Measurements from ENCODE around the gene ARHGDIG.

Gene ARHGDIG

GRCh38 chr16:306911-307370, 26.6 kb downstream of the ARHGDIG start:
- H3K9ac ChIP-seq (ENCODE audit: low read depth, low read length): no peak overlapping the region

DNA sequence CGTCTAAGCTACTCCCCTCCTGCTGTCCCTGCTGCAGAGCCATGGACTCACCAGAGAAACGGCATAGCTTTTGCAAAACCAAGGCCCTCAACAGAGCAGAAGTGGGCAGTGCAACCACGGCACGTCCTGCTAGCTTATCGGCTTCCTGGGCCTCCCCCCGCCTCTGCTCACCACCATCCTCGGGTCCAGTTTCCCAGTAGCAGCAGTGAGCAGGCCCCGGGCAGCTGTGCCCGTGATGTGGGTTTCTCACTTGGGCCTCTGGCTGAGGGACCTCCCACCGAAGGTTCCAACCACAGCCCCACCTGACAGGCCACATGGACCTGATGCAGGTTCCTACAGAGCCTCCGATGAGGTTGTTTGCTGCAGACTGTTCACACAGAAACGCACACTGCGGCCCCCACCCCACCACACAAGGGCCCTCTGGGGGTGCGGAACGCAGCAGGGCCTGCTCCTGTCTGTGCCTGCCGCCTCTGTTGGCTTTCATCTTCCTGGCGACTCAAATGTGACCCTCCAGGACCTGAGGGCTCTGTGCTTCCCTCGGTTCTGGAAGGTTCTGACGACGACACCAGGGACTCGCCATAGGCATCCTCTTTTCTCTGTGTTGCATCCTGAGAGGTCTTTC, 27.4 kb downstream of the ARHGDIG start:
- H3K27ac ChIP-seq (ENCODE audit: low read depth, low read length): no peak overlapping the region
- H3K36me3 ChIP-seq (ENCODE audit: control insufficient read depth, insufficient read depth, low read length): peaks cover 64% of the 10 kb centered on the region
- no peaks in the 10 kb centered on the region for H3K9me3 ChIP-seq (ENCODE audit: control insufficient read depth, insufficient read depth, low read length)
- H3K27me3 ChIP-seq (ENCODE audit: control insufficient read depth, insufficient read depth, low read length): no peaks in the 10 kb centered on the region
- H3K4me3 ChIP-seq (ENCODE audit: low read depth, low read length): no peak overlapping the region
- H3K9ac ChIP-seq (ENCODE audit: low read depth, low read length): no peak overlapping the region
- no peaks in the 10 kb centered on the region for H3K4me1 ChIP-seq (ENCODE audit: control insufficient read depth, insufficient read depth, low read length)

More at GRCh38 chr16:306911-307370, 26.6 kb downstream of the ARHGDIG start:
- no peaks in the 10 kb centered on the region for H3K9me3 ChIP-seq (ENCODE audit: control insufficient read depth, insufficient read depth, low read length)
- H3K4me1 ChIP-seq (ENCODE audit: control insufficient read depth, insufficient read depth, low read length): no peaks in the 10 kb centered on the region
- no peaks in the 10 kb centered on the region for H3K27me3 ChIP-seq (ENCODE audit: control insufficient read depth, insufficient read depth, low read length)
- H3K4me3 ChIP-seq (ENCODE audit: low read depth, low read length): no peak overlapping the region
- H3K27ac ChIP-seq (ENCODE audit: low read depth, low read length): no peak overlapping the region
- peaks cover 64% of the 10 kb centered on the region for H3K36me3 ChIP-seq (ENCODE audit: control insufficient read depth, insufficient read depth, low read length)

- Histone ChIP-seq H3K9ac (ENCODE audit: low read depth, low read length) (no peak overlapping the region), H3K36me3 (ENCODE audit: control insufficient read depth, insufficient read depth, low read length) (peaks cover 67% of the 10 kb centered on the region), H3K4me3 (ENCODE audit: low read depth, low read length) (no peak overlapping the region), H3K27ac (ENCODE audit: low read depth, low read length) (no peak overlapping the region), H3K4me1 (ENCODE audit: control insufficient read depth, insufficient read depth, low read length) (no peaks in the 10 kb centered on the region), H3K9me3 (ENCODE audit: control insufficient read depth, insufficient read depth, low read length) (no peaks in the 10 kb centered on the region), H3K27me3 (ENCODE audit: control insufficient read depth, insufficient read depth, low read length) (no peaks in the 10 kb centered on the region)
Observed at GRCh38 chr16:309476-309875, 29.1 kb downstream of the ARHGDIG start.

DNA sequence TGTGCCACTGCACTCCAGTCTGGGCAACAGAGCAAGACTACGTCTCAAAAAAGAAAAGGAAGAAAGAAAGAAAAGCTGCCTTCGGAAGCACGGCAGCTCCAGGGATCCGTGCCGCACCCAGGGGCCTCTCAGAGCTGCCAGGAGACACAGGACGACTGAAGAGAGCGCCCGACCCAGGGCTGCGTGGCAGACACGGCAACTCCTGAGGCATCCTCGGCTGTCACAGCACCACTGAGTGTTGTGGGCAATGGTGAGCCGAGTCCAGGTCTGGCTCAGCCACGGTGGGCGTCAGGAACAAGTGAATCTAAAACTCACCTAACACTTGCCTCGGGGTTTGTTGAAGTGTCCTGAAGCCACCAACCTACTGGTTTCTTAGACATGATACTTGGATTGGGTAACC, 31.3 kb downstream of the ARHGDIG start:
- Histone ChIP-seq H3K4me1 (ENCODE audit: control insufficient read depth, insufficient read depth, low read length) (no peaks in the 10 kb centered on the region), H3K36me3 (ENCODE audit: control insufficient read depth, insufficient read depth, low read length) (peaks cover 62% of the 10 kb centered on the region), H3K4me3 (ENCODE audit: low read depth, low read length) (no peak overlapping the region), H3K9me3 (ENCODE audit: control insufficient read depth, insufficient read depth, low read length) (no peaks in the 10 kb centered on the region), H3K9ac (ENCODE audit: low read depth, low read length) (no peak overlapping the region), H3K27ac (ENCODE audit: low read depth, low read length) (no peak overlapping the region), H3K27me3 (ENCODE audit: control insufficient read depth, insufficient read depth, low read length) (no peaks in the 10 kb centered on the region)

DNA sequence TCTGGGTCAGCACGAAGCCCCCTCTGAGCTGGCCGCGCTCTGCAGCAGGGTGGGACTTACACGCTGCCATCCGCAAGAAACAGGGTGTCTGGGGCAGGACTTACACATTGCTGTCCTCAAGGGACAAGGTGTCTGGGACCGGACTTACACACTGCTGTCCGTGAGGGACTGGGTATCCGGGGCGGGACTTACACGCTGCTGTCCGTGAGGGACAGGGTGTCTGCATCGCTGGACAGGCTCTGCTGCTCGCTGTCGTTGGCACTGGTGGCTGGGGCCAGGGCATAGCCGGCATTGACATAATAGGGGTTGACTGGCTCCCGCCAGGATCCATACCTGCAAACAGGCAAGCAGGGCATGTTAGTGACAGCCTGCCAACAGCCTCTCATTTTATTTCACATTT, 34.0 kb downstream of the ARHGDIG start:
- H3K27ac ChIP-seq (ENCODE audit: low read depth, low read length): no peak overlapping the region
- no peak overlapping the region for H3K4me3 ChIP-seq (ENCODE audit: low read depth, low read length)
- no peaks in the 10 kb centered on the region for H3K27me3 ChIP-seq (ENCODE audit: control insufficient read depth, insufficient read depth, low read length)
- H3K4me1 ChIP-seq (ENCODE audit: control insufficient read depth, insufficient read depth, low read length): peaks cover 9% of the 10 kb centered on the region; the same call in 1 of the 2 replicates
- no peak overlapping the region for H3K9ac ChIP-seq (ENCODE audit: low read depth, low read length)
- no peaks in the 10 kb centered on the region for H3K9me3 ChIP-seq (ENCODE audit: control insufficient read depth, insufficient read depth, low read length)
- peaks cover 38% of the 10 kb centered on the region for H3K36me3 ChIP-seq (ENCODE audit: control insufficient read depth, insufficient read depth, low read length)

DNA sequence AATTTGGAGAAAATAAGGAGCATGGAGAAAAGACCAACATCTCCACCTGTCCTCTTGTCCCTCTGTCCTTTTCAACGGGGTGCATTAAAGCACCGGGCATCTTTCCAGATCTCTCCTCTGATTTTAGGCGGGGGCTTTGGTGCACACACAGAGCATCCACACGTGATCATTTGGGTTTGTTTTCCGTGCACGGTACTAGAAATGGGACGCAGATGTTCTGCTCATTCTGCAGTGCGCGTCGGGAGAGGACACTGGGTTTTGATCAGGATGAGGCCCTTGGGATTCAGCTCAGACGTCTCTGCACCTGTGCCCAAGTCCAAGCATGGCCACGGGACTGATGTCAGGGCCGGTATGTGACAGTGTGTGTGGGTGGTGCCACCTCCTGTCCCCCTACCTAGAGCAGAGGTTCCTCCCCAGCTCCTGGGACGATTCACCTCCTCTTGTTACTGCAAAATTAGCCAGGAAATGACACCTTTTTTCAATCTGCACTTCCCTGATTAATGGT, 34.5 kb downstream of the ARHGDIG start:
- no peaks in the 10 kb centered on the region for H3K9me3 ChIP-seq (ENCODE audit: control insufficient read depth, insufficient read depth, low read length)
- peaks cover 33% of the 10 kb centered on the region for H3K36me3 ChIP-seq (ENCODE audit: control insufficient read depth, insufficient read depth, low read length)
- H3K27me3 ChIP-seq (ENCODE audit: control insufficient read depth, insufficient read depth, low read length): no peaks in the 10 kb centered on the region
- H3K9ac ChIP-seq (ENCODE audit: low read depth, low read length): no peak overlapping the region
- H3K4me3 ChIP-seq (ENCODE audit: low read depth, low read length): no peak overlapping the region
- no peak overlapping the region for H3K27ac ChIP-seq (ENCODE audit: low read depth, low read length)
- H3K4me1 ChIP-seq (ENCODE audit: control insufficient read depth, insufficient read depth, low read length): peaks cover 10% of the 10 kb centered on the region; the same call in 1 of the 2 replicates

DNA sequence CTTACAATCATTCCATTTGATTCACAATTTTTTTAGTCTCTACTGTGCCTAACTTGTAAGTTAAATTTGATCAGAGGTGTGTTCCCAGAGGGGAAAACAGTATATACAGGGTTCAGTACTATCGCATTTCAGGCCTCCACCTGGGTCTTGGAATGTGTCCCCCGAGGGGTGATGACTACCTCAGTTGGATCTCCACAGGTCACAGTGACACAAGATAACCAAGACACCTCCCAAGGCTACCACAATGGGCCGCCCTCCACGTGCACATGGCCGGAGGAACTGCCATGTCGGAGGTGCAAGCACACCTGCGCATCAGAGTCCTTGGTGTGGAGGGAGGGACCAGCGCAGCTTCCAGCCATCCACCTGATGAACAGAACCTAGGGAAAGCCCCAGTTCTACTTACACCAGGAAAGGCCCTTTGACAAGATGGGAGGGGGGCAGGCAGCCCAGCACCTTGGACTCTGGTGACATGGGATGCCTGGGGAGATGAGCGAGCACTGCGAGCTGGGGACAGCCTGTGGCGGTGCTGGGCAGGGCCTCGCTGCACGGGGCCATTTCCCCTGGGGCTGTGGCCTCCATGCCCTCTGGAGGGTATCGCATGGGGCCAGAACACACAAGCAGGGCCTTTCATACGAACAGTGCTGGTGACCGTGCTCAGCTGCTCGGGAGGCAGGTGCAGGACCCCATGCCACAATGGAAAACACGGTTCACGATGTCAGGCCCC, 36.5 kb downstream of the ARHGDIG start:
- H3K36me3 ChIP-seq (ENCODE audit: control insufficient read depth, insufficient read depth, low read length): peaks cover 29% of the 10 kb centered on the region
- H3K27me3 ChIP-seq (ENCODE audit: control insufficient read depth, insufficient read depth, low read length): no peaks in the 10 kb centered on the region
- H3K9ac ChIP-seq (ENCODE audit: low read depth, low read length): no peak overlapping the region
- no peak overlapping the region for H3K4me3 ChIP-seq (ENCODE audit: low read depth, low read length)
- H3K4me1 ChIP-seq (ENCODE audit: control insufficient read depth, insufficient read depth, low read length): peaks cover 10% of the 10 kb centered on the region; the same call in 1 of the 2 replicates
- H3K27ac ChIP-seq (ENCODE audit: low read depth, low read length): no peak overlapping the region
- H3K9me3 ChIP-seq (ENCODE audit: control insufficient read depth, insufficient read depth, low read length): no peaks in the 10 kb centered on the region

DNA sequence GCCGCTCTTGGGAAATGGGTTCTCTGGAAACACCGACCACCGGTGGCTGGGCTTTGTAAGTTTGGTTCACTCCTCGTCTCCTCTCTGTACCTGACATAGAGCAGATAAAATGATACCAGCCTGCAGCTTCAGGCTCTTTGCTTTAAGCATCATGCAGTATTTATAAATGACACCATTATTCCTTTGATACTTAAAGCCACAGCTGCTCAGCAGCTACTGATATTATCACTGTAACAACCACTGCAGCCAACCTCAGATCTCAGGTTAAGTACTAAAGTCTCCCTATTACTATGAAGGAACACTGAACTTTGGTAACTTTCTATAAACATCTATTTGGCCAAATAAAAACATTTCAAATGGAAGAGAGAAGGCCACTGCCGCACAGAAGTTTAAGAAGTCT, 37.2 kb downstream of the ARHGDIG start:
- Histone ChIP-seq H3K4me1 (ENCODE audit: control insufficient read depth, insufficient read depth, low read length) (peaks cover 10% of the 10 kb centered on the region; the same call in 1 of the 2 replicates), H3K27ac (ENCODE audit: low read depth, low read length) (no peak overlapping the region), H3K27me3 (ENCODE audit: control insufficient read depth, insufficient read depth, low read length) (no peaks in the 10 kb centered on the region), H3K9ac (ENCODE audit: low read depth, low read length) (no peak overlapping the region), H3K9me3 (ENCODE audit: control insufficient read depth, insufficient read depth, low read length) (no peaks in the 10 kb centered on the region), H3K36me3 (ENCODE audit: control insufficient read depth, insufficient read depth, low read length) (peaks cover 23% of the 10 kb centered on the region), H3K4me3 (ENCODE audit: low read depth, low read length) (no peak overlapping the region)

GRCh38 chr16:318628-319027, 38.2 kb downstream of the ARHGDIG start:
- H3K27ac ChIP-seq (ENCODE audit: low read depth, low read length): peak overlapping the region; percentile 38
- H3K4me1 ChIP-seq (ENCODE audit: control insufficient read depth, insufficient read depth, low read length): peaks cover 10% of the 10 kb centered on the region; the same call in 1 of the 2 replicates
- no peak overlapping the region for H3K4me3 ChIP-seq (ENCODE audit: low read depth, low read length)
- no peak overlapping the region for H3K9ac ChIP-seq (ENCODE audit: low read depth, low read length)
- no peaks in the 10 kb centered on the region for H3K9me3 ChIP-seq (ENCODE audit: control insufficient read depth, insufficient read depth, low read length)
- no peaks in the 10 kb centered on the region for H3K27me3 ChIP-seq (ENCODE audit: control insufficient read depth, insufficient read depth, low read length)
- peaks cover 14% of the 10 kb centered on the region for H3K36me3 ChIP-seq (ENCODE audit: control insufficient read depth, insufficient read depth, low read length)

GRCh38 chr16:320206-320605, 39.8 kb downstream of the ARHGDIG start:
- no peaks in the 10 kb centered on the region for H3K9me3 ChIP-seq (ENCODE audit: control insufficient read depth, insufficient read depth, low read length)
- no peak overlapping the region for H3K9ac ChIP-seq (ENCODE audit: low read depth, low read length)
- no peaks in the 10 kb centered on the region for H3K36me3 ChIP-seq (ENCODE audit: control insufficient read depth, insufficient read depth, low read length)
- H3K27ac ChIP-seq (ENCODE audit: low read depth, low read length): no peak overlapping the region
- H3K27me3 ChIP-seq (ENCODE audit: control insufficient read depth, insufficient read depth, low read length): no peaks in the 10 kb centered on the region
- H3K4me1 ChIP-seq (ENCODE audit: control insufficient read depth, insufficient read depth, low read length): peaks cover 18% of the 10 kb centered on the region; the same call in 1 of the 2 replicates
- H3K4me3 ChIP-seq (ENCODE audit: low read depth, low read length): no peak overlapping the region

- Histone ChIP-seq H3K27ac (ENCODE audit: low read depth, low read length) (no peak overlapping the region), H3K27me3 (ENCODE audit: control insufficient read depth, insufficient read depth, low read length) (no peaks in the 10 kb centered on the region), H3K9ac (ENCODE audit: low read depth, low read length) (no peak overlapping the region), H3K4me1 (ENCODE audit: control insufficient read depth, insufficient read depth, low read length) (peaks cover 25% of the 10 kb centered on the region; the same call in 1 of the 2 replicates), H3K4me3 (ENCODE audit: low read depth, low read length) (no peak overlapping the region), H3K36me3 (ENCODE audit: control insufficient read depth, insufficient read depth, low read length) (no peaks in the 10 kb centered on the region), H3K9me3 (ENCODE audit: control insufficient read depth, insufficient read depth, low read length) (no peaks in the 10 kb centered on the region)
Observed at GRCh38 chr16:321532-321931, 41.1 kb downstream of the ARHGDIG start.
